GM18519 (cell line): Measurements from ENCODE around the gene ANKRD9.

Experiments
- ATAC-seq: cut with Tn5 transposase; IDR thresholded peaks from one replicate; pipeline ENCODE4 v1.9.1; 2021; ENCODE audit warnings: mild to moderate bottlenecking, moderate library complexity; ENCODE audit not compliant: unreplicated experiment, low FRiP score

ANKRD9 gene

GRCh38 chr14:102479777-102480176, 29.8 kb downstream of the ANKRD9 start:
- no peak for ATAC-seq

GRCh38 chr14:102479107-102479506, 30.5 kb downstream of the ANKRD9 start:
- no peak for ATAC-seq

GRCh38 chr14:102474934-102475333, 34.6 kb downstream of the ANKRD9 start:
- no peak for ATAC-seq

- ATAC-seq: no peak
These were observed 36.0 kb downstream of the ANKRD9 start for GRCh38 chr14:102473559-102473958.

GRCh38 chr14:102472791-102473150, 36.8 kb downstream of the ANKRD9 start:
- no peak for ATAC-seq

GRCh38 chr14:102471921-102472790, 37.4 kb downstream of the ANKRD9 start:
- ATAC-seq: no peak

- no peak for ATAC-seq
These were observed 40.3 kb downstream of the ANKRD9 start for GRCh38 chr14:102469261-102469660.

- no peak for ATAC-seq
These were observed 44.7 kb downstream of the ANKRD9 start for GRCh38 chr14:102464846-102465341.

GRCh38 chr14:102464006-102464405, 45.6 kb downstream of the ANKRD9 start:
- no peak for ATAC-seq

GRCh38 chr14:102462391-102462790, 47.2 kb downstream of the ANKRD9 start:
- no peak for ATAC-seq

GRCh38 chr14:102461490-102462338, 47.9 kb downstream of the ANKRD9 start:
- no peak for ATAC-seq

GRCh38 chr14:102457509-102457908, 52.1 kb downstream of the ANKRD9 start:
- no peak for ATAC-seq

GRCh38 chr14:102454711-102455110, 54.9 kb downstream of the ANKRD9 start:
- no peak for ATAC-seq

- no peak for ATAC-seq
These were observed 57.3 kb downstream of the ANKRD9 start for GRCh38 chr14:102452302-102452701.
